ENCODE results near the gene SDF2L1. TPM values are rescaled to one million over a fixed set of nuclear protein-coding genes. Genes with fewer than 3 reads are reported as not detected.
A peak's percentile ranks its signal among the peaks of the same experiment; 100 is the strongest.

Gene SDF2L1
- total and polyA plus RNA-seq, 2 of the 13 experiments (the other 11 are each of a cell fraction or from before 2014, with no cell fraction given), result 18.0 to 57.4 TPM

GRCh38 chr22:21641789-21642583 is at the start of gene SDF2L1 (continued):
- 0 out of 2 replicates have a peak, but pooled peaks have one; percentile 68 for TF ChIP-seq ZNF639 (CRISPR knock-in tag; conservative IDR thresholded peaks at IDR 0.05)
- no peak for TF ChIP-seq MLX (CRISPR knock-in tag; IDR thresholded peaks at IDR 0.05)
- 0 out of 2 replicates have a peak, but pooled peaks have one; percentile 16 for TF ChIP-seq PATZ1 (CRISPR knock-in tag; IDR thresholded peaks at IDR 0.05)
- TF ChIP-seq PHF8 (CRISPR knock-in tag; IDR thresholded peaks at IDR 0.05), result peak; percentile 57; the same call in 1 of the 2 replicates
- peak; percentile 39; the same call in 1 of the 2 replicates for TF ChIP-seq SALL1 (CRISPR knock-in tag; IDR thresholded peaks at IDR 0.05)
- TF ChIP-seq IKZF4 (CRISPR knock-in tag; IDR thresholded peaks at IDR 0.05; ENCODE audit: borderline replicate concordance, low read depth, not compliant biosample characterization), result no peak
- no peak for TF ChIP-seq ZUFSP (CRISPR knock-in tag; IDR thresholded peaks at IDR 0.05; ENCODE audit: borderline replicate concordance)
- no peak for TF ChIP-seq E2F2 (CRISPR knock-in tag; IDR thresholded peaks at IDR 0.05; ENCODE audit: borderline replicate concordance)
- TF ChIP-seq DMAP1 (CRISPR knock-in tag; IDR thresholded peaks at IDR 0.05), result peak; percentile 72
- peak; percentile 91 for TF ChIP-seq SAP130 (CRISPR knock-in tag; IDR thresholded peaks at IDR 0.05; ENCODE audit: low read depth)
- TF ChIP-seq ELF3 (CRISPR knock-in tag; IDR thresholded peaks at IDR 0.05), result 0 out of 2 replicates have a peak, but pooled peaks have one; percentile 37
- 0 out of 2 replicates have a peak, but pooled peaks have one; percentile 16 for TF ChIP-seq ZNF772 (CRISPR knock-in tag; IDR thresholded peaks at IDR 0.05)
- TF ChIP-seq ZNF777 (CRISPR knock-in tag; IDR thresholded peaks at IDR 0.05), result peak; percentile 52
- TF ChIP-seq MXI1 (IDR thresholded peaks at IDR 0.05; ENCODE audit: borderline replicate concordance, low read depth, low read length), result peak; percentile 64; the same call in 1 of the 3 replicates
- no peak for TF ChIP-seq MATR3 (CRISPR knock-in tag; IDR thresholded peaks at IDR 0.05)
- no peak for TF ChIP-seq KLF6 (CRISPR knock-in tag; IDR thresholded peaks at IDR 0.05)
- 0 out of 2 replicates have a peak, but pooled peaks have one; percentile 26 for TF ChIP-seq BRF2 (CRISPR knock-in tag; IDR thresholded peaks at IDR 0.05)
- TF ChIP-seq TCF12 (IDR thresholded peaks at IDR 0.05), result no peak
- no peak for TF ChIP-seq TCF12 (CRISPR knock-in tag; IDR thresholded peaks at IDR 0.05)
- TF ChIP-seq TBX2 (CRISPR knock-in tag; IDR thresholded peaks at IDR 0.05; ENCODE audit: borderline replicate concordance), result peak; percentile 39; the same call in 1 of the 2 replicates
- peak; percentile 47; the same call in 1 of the 2 replicates for TF ChIP-seq ZNF431 (CRISPR knock-in tag; IDR thresholded peaks at IDR 0.05; ENCODE audit: borderline replicate concordance, low read depth)
